Endothelial cell of umbilical vein (primary cell): ENCODE measurements around the gene LCMT1. TPM values are rescaled to one million over a fixed set of nuclear protein-coding genes. Genes with fewer than 3 reads are reported as not detected.

Source experiments
- BruUV-seq: library from RNA; stranded (reverse); fragments of 400-500 nt; replicated peaks from 2 replicates; lab custom pipeline; 2021; lab: Mats Ljungman, UMichigan
- CTCF ChIA-PET: fragments of 300-600, 350-600 bp; sonication (Branson Sonifier 250); formaldehyde crosslinking; loops from one replicate; lab custom pipeline; 2021; ENCODE audit warnings: antibody characterized with exemption, inconsistent platforms; lab: Charles Lee
- POLR2A ChIA-PET: fragments of 300-600, 350-600 bp; sonication (Branson Sonifier 250); formaldehyde crosslinking; loops from one replicate; lab custom pipeline; 2021; ENCODE audit warnings: antibody characterized with exemption, inconsistent platforms; lab: Charles Lee
- DNase-seq: peaks from one replicate; pipeline ENCODE4 v3.0.0-alpha.2; 2011; ENCODE audit warnings: low read depth, low spot score
- FAIRE-seq: peaks from 2 replicates; lab custom pipeline; 2011; peaks lifted over from hg19 to GRCh38; lab: Jason Lieb, UNC
- H2AFZ ChIP-seq: 2 replicates; pipeline ENCODE4 v1.6.0; 2012; ENCODE audit warnings: low read depth, low read length, control low read depth, inconsistent platforms
- H3K27ac ChIP-seq: 2 replicates; pipeline ENCODE4 v1.5.1; 2011; ENCODE audit warnings: low read depth, mild to moderate bottlenecking, control low read depth, low read length, moderate library complexity; ENCODE audit not compliant: insufficient read depth
- H3K27me3 ChIP-seq, 2 experiments: 2 replicates each; pipeline versions ENCODE4 v1.6.0 to v1.6.1; 2011; ENCODE audit warnings: low read length in 2 of 2, mixed read lengths in 1 of 2; ENCODE audit not compliant: control insufficient read depth in 2 of 2, insufficient read depth in 2 of 2
- H3K36me3 ChIP-seq, 2 experiments: 2 replicates in 1 of 2; 3 replicates in 1 of 2; pipeline ENCODE4 v1.5.1; 2011; ENCODE audit warnings: low read length in 2 of 2, mild to moderate bottlenecking in 1 of 2, moderate library complexity in 1 of 2; ENCODE audit not compliant: control insufficient read depth in 2 of 2, insufficient read depth in 2 of 2; ENCODE audit errors: extremely low read depth in 1 of 2
- H3K4me1 ChIP-seq: 3 replicates; pipeline ENCODE4 v1.5.1; 2011; ENCODE audit warnings: mild to moderate bottlenecking, low read length; ENCODE audit not compliant: control insufficient read depth, insufficient read depth; ENCODE audit errors: extremely low read depth
- H3K4me2 ChIP-seq: 2 replicates; pipeline ENCODE4 v1.6.1; 2011; ENCODE audit warnings: low read length, control low read depth, mixed read lengths; ENCODE audit not compliant: insufficient read depth
- H3K4me3 ChIP-seq, 3 experiments: fragments of 200-600 bp in 1 of 3; sonication (generic), shearing (Covaris generic) in 1 of 3; replicated peaks in 1 of 3; 2 replicates each; pipeline ENCODE4 v1.5.1; 2011 to 2016; ENCODE audit warnings: control low read depth in 3 of 3, low read length in 3 of 3, mild to moderate bottlenecking in 2 of 3, inconsistent platforms in 1 of 3, low read depth in 1 of 3, moderate library complexity in 1 of 3; ENCODE audit not compliant: insufficient read depth in 1 of 3
- H3K79me2 ChIP-seq: 2 replicates; pipeline ENCODE4 v1.6.0; 2012; ENCODE audit warnings: low read length, inconsistent platforms; ENCODE audit not compliant: control insufficient read depth, insufficient read depth
- H3K9ac ChIP-seq: replicated peaks from 2 replicates; pipeline ENCODE3; 2011; ENCODE audit warnings: low read length, control low read depth; ENCODE audit not compliant: insufficient read depth; ENCODE audit errors: extremely low read depth
- H3K9me1 ChIP-seq: replicated peaks from 3 replicates; pipeline ENCODE4 v1.6.0; 2011; ENCODE audit warnings: mild to moderate bottlenecking, low read length; ENCODE audit not compliant: control insufficient read depth, insufficient read depth; ENCODE audit errors: extremely low read depth
- H3K9me3 ChIP-seq: replicated peaks from 2 replicates; pipeline ENCODE4 v1.5.1; 2012; ENCODE audit warnings: low read length, inconsistent platforms; ENCODE audit not compliant: control insufficient read depth, insufficient read depth
- H4K20me1 ChIP-seq: replicated peaks from 2 replicates; pipeline ENCODE3; 2011; ENCODE audit warnings: mild to moderate bottlenecking, low read length; ENCODE audit not compliant: control insufficient read depth, insufficient read depth; ENCODE audit errors: extremely low read depth
- EZH2 ChIP-seq: IDR thresholded peaks from 2 replicates; pipeline ENCODE4 v1.6.1; 2012; ENCODE audit warnings: borderline replicate concordance, low read depth, mild to moderate bottlenecking, moderate library complexity, low read length, inconsistent platforms; ENCODE audit not compliant: severe bottlenecking
- GATA2 ChIP-seq: IDR thresholded peaks from 2 replicates; pipeline ENCODE4 v1.7.0; 2011; ENCODE audit warnings: low read depth, mild to moderate bottlenecking, moderate library complexity, mixed read lengths, low read length; ENCODE audit not compliant: insufficient read length, insufficient read depth
- JUN ChIP-seq: IDR thresholded peaks from 2 replicates; pipeline ENCODE4 v1.6.1; 2011; ENCODE audit warnings: borderline replicate concordance, low read depth; ENCODE audit not compliant: insufficient read length, insufficient read depth
- POLR2A ChIP-seq: IDR thresholded peaks from 2 replicates; pipeline ENCODE4 v1.6.1; 2012; ENCODE audit warnings: low read depth, mild to moderate bottlenecking, control low read depth, low read length
- dilution Hi-C: fragments of 300-500 bp; cut with MboI; formaldehyde crosslinking; loops from one replicate; pipeline ENCODE4 v1.15.0; 2019; ENCODE audit warnings: low sequenced_read_pairs; ENCODE audit not compliant: extremely low pct_ligation_motif_present
- intact Hi-C: fragments of 100-400 bp; cut with micrococcal nuclease; formaldehyde crosslinking; loops from one replicate; pipeline ENCODE4 v1.10.0; 2022
- polyA plus RNA-seq, 4 experiments: library from polyadenylated mRNA; depleted of rRNA in 3 of 4; stranded (reverse) in 3 of 4; unstranded in 1 of 4; fragments of >200 nt; gene quantifications; 2 replicates each; pipeline versions ENCODE4 v1.2.1 to v1.2.3, GENCODE V29; 2011 to 2012; ENCODE audit warnings: missing spikeins in 1 of 4
- total RNA-seq: library from RNA; stranded (reverse); gene quantifications from 2 replicates; pipeline ENCODE4 v1.2.3, GENCODE V29; 2021
- TF ChIP-seq, protein P1 (sequence below): IDR thresholded peaks from 2 replicates; pipeline ENCODE4 v1.6.1; 2011; ENCODE audit not compliant: insufficient read depth, insufficient read length
- TF ChIP-seq, protein P2 (sequence below), 2 donors: IDR thresholded peaks; 1 replicate in 1 of 2; 2 replicates in 1 of 2; pipeline ENCODE4 v1.5.1; 2011; ENCODE audit warnings: low read length in 2 of 2, mild to moderate bottlenecking in 2 of 2, moderate library complexity in 2 of 2, control low read depth in 1 of 2, inconsistent platforms in 1 of 2, low read depth in 1 of 2; ENCODE audit not compliant: insufficient read depth in 1 of 2; ENCODE audit errors: extremely low read depth in 1 of 2

LCMT1 gene
- total and polyA plus RNA-seq, 2 donors (not counting 3 experiments of a cell fraction or from before 2014, with no cell fraction given): 23.5 to 36.2 TPM

DNA sequence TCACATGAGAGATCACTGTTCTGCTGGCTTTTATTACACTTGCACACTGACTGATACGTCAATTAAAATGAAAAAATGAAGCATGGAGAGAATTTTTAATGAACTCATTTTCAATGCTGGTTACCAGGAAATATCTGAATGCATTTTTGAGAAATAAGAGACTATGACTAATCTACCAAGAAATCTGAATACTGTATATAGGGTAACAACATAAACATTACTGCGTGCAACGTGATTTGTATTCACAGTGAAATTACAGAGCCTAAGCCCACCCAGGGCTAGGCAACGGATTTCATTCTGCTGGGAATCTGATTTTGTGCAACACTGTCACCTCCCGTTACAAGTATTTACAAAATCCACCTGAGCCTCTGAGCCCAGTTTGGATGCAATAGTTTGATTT is 23.8 kb upstream of the LCMT1 start:
- H3K9me3 ChIP-seq: no peaks in the 10 kb centered on the region
- peak; percentile 56 for FAIRE-seq
- H3K27me3 ChIP-seq: peaks cover 0 to 2% of the 10 kb centered on the region in 2 experiments
- no peaks in the 10 kb centered on the region for H3K9me1 ChIP-seq
- ChIA-PET POLR2A (no interaction called here), CTCF (no interaction called here)
- H3K4me1 ChIP-seq: no peaks in the 10 kb centered on the region
- no TSS peak for BruUV-seq
- intact Hi-C loops: no loop called here
- no peak overlapping the region for H3K4me3 ChIP-seq
- H3K79me2 ChIP-seq: no peaks in the 10 kb centered on the region
- no peak overlapping the region for H3K27ac ChIP-seq
- no peaks in the 10 kb centered on the region for H3K36me3 ChIP-seq
- no peak overlapping the region for H3K4me2 ChIP-seq
- no peak overlapping the region for H2AFZ ChIP-seq
- no peak for TF ChIP-seq GATA2
- TF ChIP-seq, protein P1, sequence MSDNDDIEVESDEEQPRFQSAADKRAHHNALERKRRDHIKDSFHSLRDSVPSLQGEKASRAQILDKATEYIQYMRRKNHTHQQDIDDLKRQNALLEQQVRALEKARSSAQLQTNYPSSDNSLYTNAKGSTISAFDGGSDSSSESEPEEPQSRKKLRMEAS: no peak
- TF ChIP-seq JUN: no peak
- no peak for TF ChIP-seq POLR2A
- TF ChIP-seq EZH2: no peak
- DNase-seq: no peak
- dilution Hi-C loops: no loop called here
- no peak overlapping the region for H3K9ac ChIP-seq
- H4K20me1 ChIP-seq: no peaks in the 10 kb centered on the region

DNA sequence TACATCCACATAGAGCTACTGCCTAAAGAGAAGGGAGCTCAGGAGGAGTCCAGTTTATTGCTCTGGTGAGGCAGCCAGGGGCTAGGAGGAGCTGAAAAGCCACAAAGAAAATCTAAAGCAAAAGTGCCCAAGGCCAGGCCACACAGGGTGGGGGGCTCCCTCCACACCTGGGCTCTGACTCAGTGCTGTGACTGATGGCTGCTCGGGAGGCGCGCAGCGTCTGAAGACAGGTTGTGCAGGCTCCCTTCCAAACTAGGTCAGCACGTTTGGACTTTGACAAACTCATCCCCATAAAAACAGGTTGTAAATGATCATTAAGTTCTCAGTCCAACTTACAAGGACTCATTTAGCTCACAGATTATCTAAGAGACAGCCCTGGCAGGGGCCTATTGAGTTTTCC is 22.2 kb upstream of the LCMT1 start:
- Histone ChIP-seq H3K4me2 (no peak overlapping the region), H2AFZ (no peak overlapping the region), H3K9me3 (no peaks in the 10 kb centered on the region), H3K36me3 (no peaks in the 10 kb centered on the region), H3K27ac (no peak overlapping the region), H4K20me1 (no peaks in the 10 kb centered on the region), H3K79me2 (no peaks in the 10 kb centered on the region), H3K9ac (no peak overlapping the region), H3K9me1 (no peaks in the 10 kb centered on the region), H3K4me1 (no peaks in the 10 kb centered on the region), H3K4me3 (no peak overlapping the region), H3K27me3 (peaks cover 3 to 6% of the 10 kb centered on the region in 2 experiments)
- TF ChIP-seq, protein P2, sequence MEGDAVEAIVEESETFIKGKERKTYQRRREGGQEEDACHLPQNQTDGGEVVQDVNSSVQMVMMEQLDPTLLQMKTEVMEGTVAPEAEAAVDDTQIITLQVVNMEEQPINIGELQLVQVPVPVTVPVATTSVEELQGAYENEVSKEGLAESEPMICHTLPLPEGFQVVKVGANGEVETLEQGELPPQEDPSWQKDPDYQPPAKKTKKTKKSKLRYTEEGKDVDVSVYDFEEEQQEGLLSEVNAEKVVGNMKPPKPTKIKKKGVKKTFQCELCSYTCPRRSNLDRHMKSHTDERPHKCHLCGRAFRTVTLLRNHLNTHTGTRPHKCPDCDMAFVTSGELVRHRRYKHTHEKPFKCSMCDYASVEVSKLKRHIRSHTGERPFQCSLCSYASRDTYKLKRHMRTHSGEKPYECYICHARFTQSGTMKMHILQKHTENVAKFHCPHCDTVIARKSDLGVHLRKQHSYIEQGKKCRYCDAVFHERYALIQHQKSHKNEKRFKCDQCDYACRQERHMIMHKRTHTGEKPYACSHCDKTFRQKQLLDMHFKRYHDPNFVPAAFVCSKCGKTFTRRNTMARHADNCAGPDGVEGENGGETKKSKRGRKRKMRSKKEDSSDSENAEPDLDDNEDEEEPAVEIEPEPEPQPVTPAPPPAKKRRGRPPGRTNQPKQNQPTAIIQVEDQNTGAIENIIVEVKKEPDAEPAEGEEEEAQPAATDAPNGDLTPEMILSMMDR (IDR thresholded peaks at IDR 0.05; ENCODE audit: extremely low read depth in 1 of 2, insufficient read depth in 1 of 2, low read depth in 1 of 2, low read length in 2 of 2): no peak
- intact Hi-C loops: no loop called here
- DNase-seq (no peak), FAIRE-seq (peak; percentile 38)
- ChIA-PET POLR2A (no interaction called here), CTCF (interaction anchor here (1.3 kb wide), 1 partner anchor 159 kb away, joined by 3 read pairs; no protein-coding TSS in a partner anchor)
- no TSS peak for BruUV-seq
- dilution Hi-C loops: no loop called here
